GM18502 (cell line): ENCODE results near the gene SYCP2.

Experiments used
- ATAC-seq: cut with Tn5 transposase; IDR thresholded peaks from one replicate; pipeline ENCODE4 v1.9.1; 2021; ENCODE audit warnings: mild to moderate bottlenecking; ENCODE audit not compliant: unreplicated experiment, poor library complexity

Gene SYCP2

GRCh38 chr20:59848182-59848581, 85.3 kb downstream of the SYCP2 start:
- ATAC-seq = no peak

- no peak for ATAC-seq
Observed at GRCh38 chr20:59845472-59845871, 88.0 kb downstream of the SYCP2 start.

GRCh38 chr20:59839400-59839799, 94.0 kb downstream of the SYCP2 start:
- no peak for ATAC-seq

GRCh38 chr20:59837623-59838394, 95.6 kb downstream of the SYCP2 start:
- ATAC-seq = peak; percentile 87

GRCh38 chr20:59836767-59837166, 96.7 kb downstream of the SYCP2 start:
- no peak for ATAC-seq

- no peak for ATAC-seq
Observed at GRCh38 chr20:59835448-59836395, 97.7 kb downstream of the SYCP2 start.

GRCh38 chr20:59835057-59835447, 98.4 kb downstream of the SYCP2 start:
- no peak for ATAC-seq

- ATAC-seq = no peak
Observed at GRCh38 chr20:59832406-59833363, 100.8 kb downstream of the SYCP2 start.

GRCh38 chr20:59831916-59832270, 101.5 kb downstream of the SYCP2 start:
- ATAC-seq = no peak

GRCh38 chr20:59831024-59831915, 102.2 kb downstream of the SYCP2 start:
- ATAC-seq = no peak

GRCh38 chr20:59830665-59831023, 102.8 kb downstream of the SYCP2 start:
- no peak for ATAC-seq

GRCh38 chr20:59829786-59830664, 103.4 kb downstream of the SYCP2 start:
- no peak for ATAC-seq

- no peak for ATAC-seq
Observed at GRCh38 chr20:59829054-59829785, 104.2 kb downstream of the SYCP2 start.

- ATAC-seq = no peak
Observed at GRCh38 chr20:59828125-59829053, 105.0 kb downstream of the SYCP2 start.

GRCh38 chr20:59827138-59828056, 106.0 kb downstream of the SYCP2 start:
- ATAC-seq = no peak
